Adrenal gland (tissue), 5 donors: ENCODE results near the gene CAMTA1.

Experiments
- POLR2A ChIP-seq, 2 donors: fragments of 450-650 bp; IDR thresholded peaks; one replicate each; pipeline ENCODE4 v1.6.1; 2017; ENCODE audit warnings: antibody characterized with exemption in 2 of 2, mild to moderate bottlenecking in 2 of 2, moderate library complexity in 1 of 2
- TF ChIP-seq, protein P1 (sequence below), 6 experiments: fragments of 450-650 bp in 4 of 6; fragments of 200-600 bp in 2 of 6; sonication (generic) in 1 of 6; IDR thresholded peaks; 1 replicate in 5 of 6; 2 replicates in 1 of 6; pipeline versions ENCODE4 v1.5.1 to v1.8.0; 2016 to 2021; ENCODE audit warnings: antibody characterized with exemption in 6 of 6, mild to moderate bottlenecking in 2 of 6, moderate library complexity in 1 of 6
- donor health status: DM: no; HTN: no; CAD: no.

GRCh38 chr1:7372477-7373120 is 587.3 kb downstream of the CAMTA1 start:
- TF ChIP-seq, protein P1, sequence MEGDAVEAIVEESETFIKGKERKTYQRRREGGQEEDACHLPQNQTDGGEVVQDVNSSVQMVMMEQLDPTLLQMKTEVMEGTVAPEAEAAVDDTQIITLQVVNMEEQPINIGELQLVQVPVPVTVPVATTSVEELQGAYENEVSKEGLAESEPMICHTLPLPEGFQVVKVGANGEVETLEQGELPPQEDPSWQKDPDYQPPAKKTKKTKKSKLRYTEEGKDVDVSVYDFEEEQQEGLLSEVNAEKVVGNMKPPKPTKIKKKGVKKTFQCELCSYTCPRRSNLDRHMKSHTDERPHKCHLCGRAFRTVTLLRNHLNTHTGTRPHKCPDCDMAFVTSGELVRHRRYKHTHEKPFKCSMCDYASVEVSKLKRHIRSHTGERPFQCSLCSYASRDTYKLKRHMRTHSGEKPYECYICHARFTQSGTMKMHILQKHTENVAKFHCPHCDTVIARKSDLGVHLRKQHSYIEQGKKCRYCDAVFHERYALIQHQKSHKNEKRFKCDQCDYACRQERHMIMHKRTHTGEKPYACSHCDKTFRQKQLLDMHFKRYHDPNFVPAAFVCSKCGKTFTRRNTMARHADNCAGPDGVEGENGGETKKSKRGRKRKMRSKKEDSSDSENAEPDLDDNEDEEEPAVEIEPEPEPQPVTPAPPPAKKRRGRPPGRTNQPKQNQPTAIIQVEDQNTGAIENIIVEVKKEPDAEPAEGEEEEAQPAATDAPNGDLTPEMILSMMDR (IDR thresholded peaks at IDR 0.05), result no peak
- TF ChIP-seq POLR2A (IDR thresholded peaks at IDR 0.05), result no peak
